ENCODE data around the gene ESPN.
A peak's percentile ranks its signal among the peaks of the same experiment; 100 is the strongest.

ESPN gene

DNA sequence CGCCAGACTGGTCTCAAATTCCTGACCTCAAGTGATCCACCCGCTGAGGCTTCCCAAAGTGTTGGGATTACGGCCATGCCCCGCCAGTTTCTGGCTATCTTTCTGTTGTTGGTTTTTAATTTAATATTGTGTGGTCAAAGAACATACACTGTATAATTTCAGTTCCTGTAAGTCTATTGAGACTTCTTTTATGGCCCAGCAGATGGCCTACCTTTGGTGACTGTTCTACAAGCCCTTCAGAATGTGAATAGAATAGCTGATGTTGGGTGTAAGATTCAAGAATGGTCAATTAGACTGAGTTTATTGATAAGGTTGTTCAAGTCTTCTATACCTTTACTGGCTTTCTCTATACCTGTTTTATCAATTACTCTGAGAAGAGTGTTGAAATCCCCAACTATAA lies 15.5 kb upstream of the ESPN start:
- no peak for FAIRE-seq
- no peak for DNase-seq (ENCODE audit: insufficient read length, low spot score)

DNA sequence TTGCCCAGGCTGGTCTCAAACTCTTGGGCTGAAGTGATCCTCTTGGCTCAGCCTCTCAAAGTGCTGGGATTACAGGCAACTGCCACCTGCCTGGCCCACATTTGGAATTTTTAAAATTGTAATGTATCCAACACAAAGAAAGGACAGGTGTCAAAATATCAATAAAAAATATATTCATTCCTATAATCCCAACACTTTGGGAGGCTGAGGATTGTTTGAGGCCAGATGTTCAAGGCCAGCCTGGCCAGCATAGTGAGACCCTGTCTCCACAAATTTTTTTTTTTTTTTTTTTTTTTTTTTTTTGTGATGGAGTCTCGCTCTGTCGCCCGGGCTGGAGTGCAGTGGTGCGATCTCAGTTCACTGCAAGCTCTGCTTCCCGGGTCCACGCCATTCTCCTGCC lies 14.8 kb upstream of the ESPN start:
- no peak for DNase-seq (ENCODE audit: insufficient read length, low spot score)
- FAIRE-seq: no peak

DNA sequence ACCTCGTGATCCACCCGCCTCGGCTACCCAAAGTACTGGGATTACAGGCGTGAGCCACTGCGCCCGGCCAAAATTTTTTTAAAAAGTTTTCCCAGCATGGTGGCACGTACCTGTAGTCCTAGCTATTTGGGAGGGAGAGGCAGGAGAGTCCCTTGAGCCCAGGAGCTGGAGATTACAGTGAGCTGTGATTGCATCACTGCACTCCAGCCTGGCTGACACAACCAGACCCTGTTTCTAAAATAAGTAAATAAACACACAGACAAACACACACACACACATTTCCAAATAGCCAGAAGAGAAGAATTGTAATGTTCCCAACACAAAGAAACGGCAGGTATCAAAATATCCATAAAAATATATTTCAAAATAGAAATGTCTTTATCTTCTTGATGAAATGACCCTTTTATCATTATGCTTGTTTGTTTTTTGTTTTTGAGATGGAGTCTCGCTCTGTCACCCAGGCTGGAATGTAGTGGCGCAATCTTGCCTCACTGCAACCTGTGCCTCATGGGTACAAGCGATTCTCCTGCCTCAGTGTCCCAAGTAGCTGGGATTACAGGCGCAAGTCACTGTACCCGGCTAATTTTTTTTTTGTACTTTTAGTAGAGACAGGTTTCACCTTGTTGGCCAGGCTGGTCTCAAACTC lies 14.2 kb upstream of the ESPN start:
- FAIRE-seq (no peak), DNase-seq (ENCODE audit: insufficient read length, low spot score) (no peak)

DNA sequence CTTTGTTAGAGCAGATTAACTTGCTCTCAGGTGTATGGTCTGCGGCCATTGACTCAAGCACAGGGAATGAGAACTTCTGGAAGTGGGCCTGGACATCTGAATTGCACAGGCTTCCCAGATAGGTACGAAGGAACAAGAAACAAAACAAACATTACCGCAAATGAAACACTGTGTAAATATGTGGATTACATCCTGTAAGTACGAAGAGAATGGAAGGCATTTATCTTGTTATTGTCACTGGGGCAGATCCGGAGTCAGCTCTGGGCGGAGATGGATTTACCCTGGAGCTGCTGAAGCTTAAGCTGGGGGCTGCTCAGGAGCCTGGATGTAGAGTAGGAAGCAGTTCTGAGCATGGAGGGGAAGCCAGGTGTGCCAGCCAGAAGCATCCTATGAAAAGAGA lies 11.7 kb upstream of the ESPN start:
- FAIRE-seq (no peak), DNase-seq (ENCODE audit: insufficient read length, low spot score) (no peak)

DNA sequence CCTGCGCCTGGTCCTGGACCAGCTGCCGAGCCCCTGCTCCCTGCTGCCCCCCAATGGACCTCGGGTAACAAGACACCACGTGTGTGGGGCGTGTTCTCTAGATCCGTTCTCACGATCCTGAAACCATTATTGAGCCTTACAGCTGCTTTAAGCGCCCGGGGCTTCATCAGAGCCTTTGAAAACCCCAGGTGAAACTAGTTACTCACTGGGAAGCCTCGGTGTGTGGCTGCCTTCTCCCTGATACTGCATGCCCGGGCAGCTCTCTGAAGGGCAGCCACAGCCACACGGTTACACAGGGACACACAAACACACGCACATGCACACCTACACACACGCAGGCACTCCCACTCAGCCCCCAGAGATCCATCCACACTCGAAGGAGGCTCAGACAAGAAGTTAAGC lies 10.1 kb upstream of the ESPN start:
- DNase-seq (ENCODE audit: insufficient read length, low spot score): peak; percentile 68
- peak; percentile 92 for FAIRE-seq

DNA sequence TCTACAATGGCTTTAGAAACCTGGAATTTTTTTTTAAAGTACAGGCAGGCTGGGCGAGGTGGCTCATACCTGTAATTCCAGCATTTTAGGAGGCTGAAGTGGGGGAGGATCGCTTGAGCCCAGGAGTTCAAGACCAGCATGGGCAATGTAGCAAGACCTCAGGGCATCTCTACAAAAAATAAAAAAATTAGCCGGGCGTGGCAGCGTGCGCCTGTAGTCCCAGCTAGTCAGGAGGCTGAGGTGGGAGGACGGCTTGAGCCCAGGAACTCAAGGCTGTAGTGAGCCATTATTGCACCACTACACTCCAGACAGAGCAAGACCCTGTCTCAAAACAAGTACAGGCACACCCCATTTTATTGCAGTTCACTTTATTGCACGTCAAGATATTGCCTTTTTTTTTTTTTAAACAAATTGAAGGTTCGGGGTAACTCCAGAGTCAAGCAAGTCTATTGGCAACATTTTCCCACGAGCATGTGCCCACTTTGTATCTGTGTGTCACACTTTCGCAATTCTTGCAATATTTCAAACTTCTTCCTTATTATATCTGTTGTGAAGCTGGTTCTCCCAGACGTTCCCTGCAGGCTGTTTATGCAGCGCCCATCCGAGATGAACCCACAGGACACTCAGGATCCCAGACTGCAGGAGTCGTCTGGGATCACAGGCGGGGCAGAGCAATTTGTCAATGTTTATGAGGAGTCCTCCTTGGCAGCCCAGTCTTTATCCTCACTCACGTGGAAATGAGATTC lies 9.5 kb upstream of the ESPN start:
- FAIRE-seq: no peak
- DNase-seq (ENCODE audit: insufficient read length, low spot score): no peak

DNA sequence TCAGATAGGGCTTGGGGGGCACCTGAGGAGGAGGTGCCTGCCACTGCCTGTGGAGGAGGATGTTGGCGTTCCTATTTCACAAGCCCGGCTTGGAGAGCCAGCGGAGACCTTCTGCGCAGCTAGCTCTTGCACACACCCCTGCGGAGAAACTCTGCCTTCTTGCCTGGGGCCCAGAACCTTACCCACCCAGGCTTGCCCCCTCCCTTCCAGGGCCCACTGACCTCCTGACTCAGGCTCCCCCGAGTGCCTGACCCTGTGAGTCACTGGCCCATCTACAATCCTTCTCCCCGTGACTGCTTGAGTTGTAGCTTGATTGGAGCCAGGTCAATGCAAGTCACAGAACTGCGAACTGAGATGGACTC lies 8.3 kb upstream of the ESPN start:
- no peak for DNase-seq (ENCODE audit: insufficient read length, low spot score)
- FAIRE-seq: no peak

DNA sequence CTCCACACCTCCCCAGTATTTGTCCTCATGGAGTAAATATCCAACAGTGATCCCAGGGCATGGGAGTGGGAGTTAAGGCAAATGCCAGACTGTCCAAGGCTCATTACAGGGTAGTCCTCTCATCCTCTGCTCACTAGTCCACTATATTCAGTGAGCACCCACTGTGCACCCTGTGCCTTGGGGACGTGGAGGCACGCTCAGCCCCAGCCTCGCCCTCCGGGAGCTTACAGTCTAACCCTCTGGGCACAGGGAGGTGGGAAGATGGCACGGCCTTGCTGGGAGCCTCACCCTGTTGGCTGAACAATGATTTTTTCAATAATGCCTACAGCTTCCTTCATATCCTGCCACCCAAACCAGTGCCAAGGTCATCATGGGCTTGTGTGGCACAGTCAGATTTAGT lies 7.7 kb upstream of the ESPN start:
- FAIRE-seq (no peak), DNase-seq (ENCODE audit: insufficient read length, low spot score) (no peak)

DNA sequence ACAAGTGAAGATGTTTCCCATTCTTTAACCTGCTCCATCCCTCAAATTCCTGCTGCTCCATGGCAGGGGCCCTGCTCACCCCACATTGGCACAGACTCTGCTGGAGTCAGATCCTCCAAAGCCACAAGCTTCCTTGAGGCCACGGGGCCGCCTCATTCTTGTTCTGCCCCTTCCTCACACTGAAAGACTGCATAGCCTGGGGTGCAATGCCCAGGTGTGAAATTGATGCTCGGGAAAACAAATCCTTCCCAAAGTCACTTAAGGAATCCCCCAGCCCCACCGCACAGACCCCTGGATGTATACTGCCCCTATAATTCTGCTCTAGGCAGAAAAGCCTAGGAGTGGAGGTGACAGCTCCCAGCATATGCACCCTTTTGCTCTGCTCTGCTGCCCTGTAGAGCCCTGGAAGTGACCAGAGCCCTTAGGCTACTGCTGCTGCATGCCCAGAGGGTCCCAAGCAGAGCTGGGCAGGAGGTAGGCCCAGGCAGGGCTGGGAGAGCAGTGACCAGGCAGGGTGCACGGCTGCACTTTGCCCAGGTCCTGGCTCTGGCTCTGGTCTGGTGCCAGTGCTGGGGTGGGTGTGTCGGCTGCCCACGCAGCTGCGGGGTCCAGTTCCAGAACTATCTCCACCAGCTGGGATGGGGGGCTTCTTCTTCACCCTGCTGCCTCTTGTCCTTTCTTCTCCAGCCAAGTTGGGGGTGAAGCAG lies 6.5 kb upstream of the ESPN start:
- FAIRE-seq: no peak

DNA sequence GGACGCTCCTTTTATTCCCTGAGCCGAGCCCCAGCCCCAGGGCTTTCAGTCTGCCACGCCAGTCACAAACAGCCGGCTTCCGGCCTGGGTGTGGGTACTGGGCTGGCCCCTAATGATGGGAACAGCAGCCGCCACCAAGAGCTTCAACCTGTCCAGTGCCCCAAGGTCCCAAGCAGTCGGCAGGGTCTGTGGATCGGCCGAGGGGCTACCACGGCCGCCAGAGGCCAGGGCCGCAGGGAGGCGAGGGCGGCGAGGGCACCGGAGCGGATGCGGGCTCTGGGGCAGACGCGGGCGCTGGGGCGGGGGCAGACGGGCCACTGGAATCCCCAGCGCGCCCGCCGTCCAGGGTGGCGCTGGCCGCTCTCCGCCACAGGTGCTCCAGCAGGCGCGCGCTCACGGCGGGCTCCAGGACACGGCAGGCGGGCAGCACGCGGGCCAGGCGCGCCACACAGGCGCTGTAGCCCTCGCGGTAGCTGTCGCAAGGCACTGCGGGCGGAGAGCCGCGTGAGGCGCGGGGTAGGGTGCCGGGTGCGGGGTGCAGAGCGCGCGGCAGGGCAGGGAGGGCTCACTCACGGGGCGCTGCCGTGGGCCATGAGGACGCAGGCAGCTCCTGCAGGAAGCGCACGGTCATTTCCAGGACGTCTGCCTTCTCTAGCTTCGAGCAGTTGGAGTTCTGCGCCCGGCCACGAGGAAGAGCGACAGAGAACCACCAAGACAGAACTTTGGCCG lies 5.7 kb upstream of the ESPN start:
- FAIRE-seq (no peak), DNase-seq (ENCODE audit: insufficient read length, low spot score) (no peak)

More for the DNA sequence above, 6.5 kb upstream of the ESPN start:
- no peak for DNase-seq (ENCODE audit: insufficient read length, low spot score)

DNA sequence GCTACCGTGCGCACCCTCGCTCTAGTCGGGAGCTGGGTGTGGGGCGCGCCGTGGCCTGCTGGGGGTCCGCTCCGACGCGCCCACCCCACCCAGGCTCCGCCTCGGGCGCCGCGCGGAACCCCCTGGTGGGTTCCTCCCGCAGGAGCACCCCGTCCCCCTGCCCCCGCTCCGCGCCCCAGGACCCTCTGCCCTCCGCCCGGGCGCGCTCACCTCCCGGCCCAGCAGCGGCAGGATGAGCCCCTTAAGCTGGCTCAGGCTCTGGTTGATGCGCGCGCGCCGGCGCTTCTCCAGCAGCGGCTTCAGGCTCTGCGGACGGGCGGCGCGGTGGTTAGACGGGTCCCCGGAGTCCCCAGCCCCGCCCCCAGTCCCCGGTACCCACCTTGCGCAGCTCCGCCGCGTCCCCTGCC lies 5.2 kb upstream of the ESPN start:
- no peak for FAIRE-seq
- no peak for DNase-seq (ENCODE audit: insufficient read length, low spot score)

DNA sequence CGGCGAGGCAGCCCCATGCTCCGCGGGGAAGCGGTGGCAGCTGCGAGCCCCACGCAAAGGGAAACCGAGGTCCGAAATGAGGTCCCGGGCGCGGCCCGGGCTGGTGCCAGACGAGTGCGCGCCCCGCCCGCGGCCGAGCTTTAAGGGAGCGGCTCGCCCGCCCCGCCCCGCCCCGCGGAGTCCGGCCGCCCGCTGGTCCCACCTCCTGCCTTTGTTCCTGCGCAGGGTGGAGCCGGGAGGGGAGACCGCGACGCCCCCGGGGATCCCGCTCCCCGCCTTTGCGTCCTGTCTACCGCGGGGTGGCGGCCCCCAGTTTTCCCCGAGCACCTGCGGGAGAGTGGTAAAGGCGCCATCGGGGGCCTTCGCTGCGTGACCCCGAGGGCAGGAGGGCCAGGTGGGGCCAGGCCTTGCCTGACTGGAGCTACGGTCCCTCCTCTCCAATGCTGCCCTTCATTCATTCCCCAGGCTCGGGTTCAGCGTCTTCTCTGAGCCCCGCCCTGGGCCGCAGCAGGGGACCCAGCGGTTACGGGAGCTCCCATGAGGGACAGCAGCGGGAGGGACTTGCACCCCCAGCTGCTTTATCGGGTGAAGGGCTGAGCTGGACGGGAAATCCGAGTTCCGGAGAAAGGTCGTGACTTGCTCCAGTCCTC lies 4.6 kb upstream of the ESPN start, which contains the start of gene HES2:
Gene HES2 (minus strand): TSS at position 116 of the 650 bp plus-strand sequence. CDS start 99 bp downstream, at position 17.
- DNase-seq (ENCODE audit: insufficient read length, low spot score): no peak

DNA sequence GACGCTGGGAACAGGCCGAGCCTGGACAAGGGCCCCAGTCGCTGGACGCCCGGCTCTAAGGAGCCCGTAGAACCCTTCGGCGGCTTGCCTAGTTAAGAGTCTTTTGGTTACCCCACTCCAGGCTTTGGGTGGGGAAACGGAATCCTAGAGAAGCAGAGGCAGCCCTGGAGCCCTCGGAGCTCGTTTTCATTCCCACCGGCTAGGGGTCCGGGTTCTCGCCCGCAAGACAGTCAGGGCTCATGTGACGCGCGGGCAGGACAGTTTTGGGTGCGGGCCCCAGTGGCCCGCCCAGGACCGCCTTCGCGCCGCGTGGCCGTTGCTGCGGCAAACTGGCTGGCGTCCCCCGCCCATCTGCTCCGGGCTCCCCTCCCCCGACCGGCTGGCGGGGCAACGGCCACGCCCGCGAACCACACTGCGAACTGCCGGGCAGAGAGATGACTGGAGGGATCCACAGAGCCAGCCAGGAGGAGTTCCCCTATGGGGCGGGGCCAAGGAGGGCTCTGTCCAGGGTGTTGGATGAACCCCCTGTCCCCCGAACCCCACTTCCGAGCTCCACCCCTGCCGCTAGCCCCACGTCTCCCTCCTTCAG lies 4.0 kb upstream of the ESPN start:
- FAIRE-seq: no peak
- DNase-seq (ENCODE audit: insufficient read length, low spot score): no peak

More for the DNA sequence above, 4.6 kb upstream of the ESPN start, which contains the start of gene HES2:
- no peak for FAIRE-seq

DNA sequence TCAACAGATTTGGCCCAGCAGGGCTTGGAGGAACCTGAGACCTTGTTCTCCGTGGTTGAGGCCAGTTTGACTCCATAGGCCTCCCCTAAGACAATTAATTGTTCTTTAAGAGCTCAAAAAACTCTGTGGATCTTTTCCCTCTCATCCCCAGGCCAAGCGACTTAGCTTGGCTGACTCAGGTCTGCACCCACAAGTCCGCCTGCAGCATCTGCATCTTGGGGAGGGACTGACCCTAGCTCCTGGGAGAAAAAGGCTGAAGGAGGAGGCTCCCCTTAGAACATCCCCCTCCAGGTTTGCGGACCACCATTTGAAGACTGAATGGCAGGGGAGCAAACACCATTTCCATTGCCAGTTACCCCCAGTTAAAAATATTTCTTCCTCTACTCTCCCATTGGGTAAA lies 3.3 kb upstream of the ESPN start:
- FAIRE-seq (no peak), DNase-seq (ENCODE audit: insufficient read length, low spot score) (no peak)

DNA sequence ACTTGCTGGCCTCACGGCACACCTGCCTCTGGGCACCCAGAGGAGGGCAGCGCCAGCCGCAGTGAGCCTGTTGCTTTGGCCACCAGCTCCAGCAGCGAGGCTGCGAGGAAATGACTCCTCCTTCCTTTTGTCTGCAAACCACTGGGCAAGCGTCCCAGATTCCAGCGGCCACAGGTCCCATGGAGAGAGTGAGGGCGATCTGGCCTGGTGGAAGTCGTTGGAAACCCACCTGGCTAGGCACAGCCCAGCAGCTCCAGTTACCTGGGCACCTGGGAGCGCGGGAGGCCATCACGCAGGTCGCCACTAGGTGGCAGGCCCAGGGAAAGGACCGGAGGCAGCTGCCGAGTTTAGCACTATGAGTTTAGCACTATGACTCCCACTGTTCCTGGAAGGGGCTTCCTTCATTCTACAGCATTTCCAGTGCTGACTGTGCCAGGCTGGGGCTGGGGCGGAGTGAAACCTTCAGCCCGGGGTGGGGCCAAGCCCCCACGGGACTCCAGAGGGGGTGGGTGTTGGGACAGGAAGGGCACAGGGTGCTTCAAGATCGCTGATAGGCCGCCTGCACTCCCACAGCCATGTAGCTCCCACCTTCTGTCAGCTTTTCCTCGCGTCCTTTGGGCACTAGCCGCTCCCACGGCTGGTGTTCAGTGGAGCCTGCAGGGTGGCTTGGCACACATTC lies 1.1 kb upstream of the ESPN start:
- peak; percentile 94 for DNase-seq (ENCODE audit: insufficient read length, low spot score)
- FAIRE-seq: no peak

DNA sequence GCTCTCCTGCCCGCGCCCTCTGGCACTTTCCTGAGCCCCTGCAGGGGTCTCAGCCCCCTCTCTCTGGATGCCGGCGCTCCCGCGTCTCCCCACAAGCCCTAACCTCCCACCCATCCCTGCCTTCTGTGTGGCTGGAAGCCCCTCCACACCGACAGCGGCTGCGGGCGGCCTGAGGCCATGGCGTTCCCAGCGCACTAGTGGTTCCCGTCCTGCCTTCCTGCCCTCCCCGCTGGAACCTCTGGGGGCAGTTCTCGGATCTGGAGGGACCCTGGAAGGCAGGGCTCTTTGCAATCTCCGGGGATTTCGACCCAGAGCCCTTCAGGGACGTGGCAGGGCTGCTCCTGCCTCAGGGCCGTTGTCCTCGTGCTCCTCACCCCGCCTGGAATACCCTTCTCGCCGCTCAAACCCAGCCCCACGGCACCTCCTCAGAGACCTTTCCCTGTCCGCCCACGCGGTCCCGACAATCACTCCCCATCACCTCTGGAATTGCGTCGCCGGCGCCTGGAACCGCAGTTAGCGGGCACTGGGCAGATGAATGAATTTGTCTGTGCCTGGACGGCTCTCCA lies 493 bp upstream of the ESPN start:
- FAIRE-seq: no peak
- no peak for DNase-seq (ENCODE audit: insufficient read length, low spot score)

DNA sequence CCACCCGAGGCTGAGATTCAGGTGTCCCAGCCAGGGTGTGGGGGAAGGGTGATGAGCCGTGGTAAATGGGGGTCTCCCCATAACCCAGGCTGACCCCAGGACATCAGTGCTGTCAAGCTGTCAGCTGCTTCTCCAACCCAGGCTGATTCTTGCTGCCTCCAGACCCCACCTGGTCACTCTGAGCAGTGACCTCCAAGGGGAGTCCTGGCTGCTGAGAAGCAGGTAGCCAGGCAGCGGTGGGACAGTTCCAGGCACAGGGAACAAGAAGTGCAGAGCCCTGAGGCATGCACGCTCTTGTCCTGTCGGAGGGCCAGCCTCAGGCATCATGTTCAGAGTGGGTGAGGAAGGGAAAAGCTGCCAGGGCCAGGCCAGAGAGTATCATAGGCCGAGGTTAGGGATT lies 1.1 kb downstream of the ESPN start:
- DNase-seq (ENCODE audit: insufficient read length, low spot score): no peak
- FAIRE-seq: no peak

DNA sequence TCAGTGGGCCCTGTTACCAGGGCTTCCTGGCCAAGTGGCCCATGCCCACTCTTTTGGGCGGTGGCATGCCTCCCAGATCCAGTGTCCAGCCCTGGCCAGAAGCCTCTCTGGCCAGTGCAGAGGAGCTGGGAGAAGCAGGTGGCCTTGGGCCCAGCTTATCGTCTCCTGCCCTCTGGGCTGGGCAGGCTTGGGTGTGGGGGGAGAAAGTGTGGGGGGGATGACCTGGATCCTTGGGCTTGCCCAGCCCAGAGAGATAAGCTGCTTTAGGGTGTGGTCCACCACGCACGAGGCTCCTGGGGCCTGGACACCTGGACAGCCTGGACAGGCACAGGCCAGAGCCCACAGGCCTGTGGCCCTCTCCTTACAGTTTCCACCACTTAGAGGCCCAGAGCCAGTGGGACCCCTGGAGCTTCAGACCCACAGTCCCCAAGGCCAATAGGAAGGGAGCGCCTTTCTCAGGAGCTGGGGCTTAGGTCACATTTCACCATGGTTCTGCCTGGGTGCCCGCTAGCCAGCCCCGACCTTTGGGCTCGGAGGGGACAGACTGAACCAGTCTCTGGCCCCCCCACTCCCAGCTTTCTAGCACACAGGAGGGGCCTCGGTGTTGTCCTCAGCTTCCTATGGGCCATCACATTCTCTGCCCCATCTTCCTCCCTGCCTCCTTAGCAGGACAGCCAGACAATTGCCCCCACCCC lies 1.8 kb downstream of the ESPN start:
- no peak for DNase-seq (ENCODE audit: insufficient read length, low spot score)
- FAIRE-seq: no peak

DNA sequence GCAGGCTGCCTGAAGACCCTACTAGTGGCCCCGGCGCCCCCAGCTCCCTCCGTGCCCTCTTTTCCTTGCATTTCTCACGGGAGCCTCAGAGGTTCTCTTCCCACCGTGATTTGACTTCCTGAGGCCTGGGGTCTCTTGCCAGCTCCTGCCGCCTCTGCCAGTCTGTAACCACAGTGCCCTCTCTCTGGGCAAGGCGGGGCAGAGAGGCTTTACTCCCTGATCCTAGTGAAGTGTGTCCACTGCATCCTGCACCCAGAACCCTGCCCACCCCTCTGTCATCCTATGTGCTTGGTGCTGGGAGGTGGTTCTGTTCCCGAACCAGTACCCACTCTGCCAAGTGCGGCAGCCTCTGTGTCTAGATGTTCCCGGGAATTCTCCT lies 2.4 kb downstream of the ESPN start:
- FAIRE-seq: no peak
- DNase-seq (ENCODE audit: insufficient read length, low spot score): no peak
